Neural cell (in vitro differentiated cells): ENCODE results near the gene GALNT12. TPM values are rescaled to one million over a fixed set of nuclear protein-coding genes. Genes with fewer than 3 reads are reported as not detected.

Experiments used
- H2AFZ ChIP-seq: fragments of 200-600, 300-800 bp; sonication (generic), shearing (Covaris generic); 2 replicates; pipeline ENCODE4 v1.6.0; 2014; ENCODE audit warnings: low read depth, mild to moderate bottlenecking, antibody characterized with exemption, low read length, moderate library complexity
- H3F3A ChIP-seq: fragments of 200-600 bp; shearing (Covaris generic); 2 replicates; pipeline ENCODE4 v1.6.1; 2016; ENCODE audit warnings: mild to moderate bottlenecking, moderate library complexity, mixed read lengths, antibody characterized with exemption, low read length; ENCODE audit not compliant: insufficient read depth, poor library complexity, severe bottlenecking
- H3K27ac ChIP-seq: fragments of 200-600, 300-800 bp; sonication (generic), shearing (Covaris generic); 2 replicates; pipeline ENCODE4 v1.5.1; 2014; ENCODE audit warnings: mild to moderate bottlenecking, low read length, moderate library complexity
- H3K27me3 ChIP-seq: fragments of 300-800, 200-600 bp; sonication (generic), shearing (Covaris generic); 2 replicates; pipeline ENCODE4 v1.6.0; 2014; ENCODE audit warnings: mild to moderate bottlenecking, low read depth, low read length, moderate library complexity; ENCODE audit not compliant: insufficient read depth
- H3K36me3 ChIP-seq: fragments of 300-800, 200-600 bp; sonication (generic), shearing (Covaris generic); 2 replicates; pipeline ENCODE4 v1.5.1; 2014; ENCODE audit warnings: mild to moderate bottlenecking, antibody characterized with exemption, low read length, moderate library complexity; ENCODE audit not compliant: insufficient read depth
- H3K4me2 ChIP-seq: fragments of 300-800, 200-600 bp; sonication (generic), shearing (Covaris generic); 2 replicates; pipeline ENCODE4 v1.6.0; 2014; ENCODE audit warnings: mild to moderate bottlenecking, low read length
- H3K4me3 ChIP-seq: fragments of 300-800, 200-600 bp; sonication (generic), shearing (Covaris generic); 2 replicates; pipeline ENCODE4 v1.5.1; 2014; ENCODE audit warnings: mild to moderate bottlenecking, low read length, moderate library complexity
- H3K79me2 ChIP-seq: fragments of 200-600 bp; shearing (Covaris generic); replicated peaks from 2 replicates; pipeline ENCODE4 v1.6.0; 2014; ENCODE audit warnings: mild to moderate bottlenecking, low read length, moderate library complexity; ENCODE audit not compliant: insufficient read depth
- H3K9ac ChIP-seq: fragments of 300-800, 200-600 bp; sonication (generic), shearing (Covaris generic); 2 replicates; pipeline ENCODE4 v1.6.1; 2016; ENCODE audit warnings: mild to moderate bottlenecking, low read length, mixed read lengths
- H3K9me2 ChIP-seq: fragments of 200-600 bp; shearing (Covaris generic); 2 replicates; pipeline ENCODE4 v1.6.1; 2016; ENCODE audit warnings: mild to moderate bottlenecking, low read length, mixed read lengths; ENCODE audit not compliant: insufficient read depth
- H3K9me3 ChIP-seq: fragments of 200-600, 300-800 bp; sonication (generic), shearing (Covaris generic); 2 replicates; pipeline ENCODE4 v1.6.1; 2016; ENCODE audit warnings: mild to moderate bottlenecking, mixed run types, low read length, moderate library complexity, mixed read lengths
- H4K20me1 ChIP-seq: fragments of 200-600 bp; shearing (Covaris generic); 2 replicates; pipeline ENCODE4 v1.6.1; 2016; ENCODE audit warnings: mild to moderate bottlenecking, mixed run types; ENCODE audit not compliant: insufficient read depth
- CTCF ChIP-seq: fragments of 450-650 bp; IDR thresholded peaks from 2 replicates; pipeline ENCODE4 v1.5.1; 2014; ENCODE audit warnings: antibody characterized with exemption, mild to moderate bottlenecking, moderate library complexity; ENCODE audit not compliant: poor library complexity, severe bottlenecking
- EP300 ChIP-seq: fragments of 450-650 bp; conservative IDR thresholded peaks from 2 replicates; pipeline ENCODE4 v1.6.1; 2014; ENCODE audit warnings: antibody characterized with exemption, mild to moderate bottlenecking, moderate library complexity; ENCODE audit not compliant: poor library complexity, severe bottlenecking
- EZH2 ChIP-seq: fragments of 200-600, 300-800 bp; shearing (Covaris generic), sonication (generic); IDR thresholded peaks from 2 replicates; pipeline ENCODE4 v1.6.1; 2014; ENCODE audit warnings: antibody characterized with exemption, low read length, borderline replicate concordance, mild to moderate bottlenecking; ENCODE audit not compliant: insufficient read depth, poor library complexity, severe bottlenecking
- MXI1 ChIP-seq: fragments of 450-650 bp; conservative IDR thresholded peaks from 2 replicates; pipeline ENCODE4 v1.6.1; 2014; ENCODE audit warnings: antibody characterized with exemption, mild to moderate bottlenecking; ENCODE audit not compliant: poor library complexity, severe bottlenecking
- POLR2AphosphoS5 ChIP-seq: IDR thresholded peaks from 2 replicates; pipeline ENCODE4 v1.6.1; 2012
- RAD21 ChIP-seq: fragments of 450-650 bp; conservative IDR thresholded peaks from 2 replicates; pipeline ENCODE4 v1.6.1; 2014; ENCODE audit warnings: antibody characterized with exemption, mild to moderate bottlenecking, moderate library complexity
- REST ChIP-seq: IDR thresholded peaks from 2 replicates; pipeline ENCODE4 v1.6.1; 2012; ENCODE audit warnings: borderline replicate concordance
- SMC3 ChIP-seq: fragments of 450-650 bp; conservative IDR thresholded peaks from 2 replicates; pipeline ENCODE4 v1.6.1; 2014; ENCODE audit warnings: antibody characterized with exemption, mild to moderate bottlenecking, moderate library complexity; ENCODE audit not compliant: poor library complexity
- TAF1 ChIP-seq: IDR thresholded peaks from 2 replicates; pipeline ENCODE4 v1.6.1; 2012; ENCODE audit warnings: low read depth
- polyA plus RNA-seq: library from polyadenylated mRNA; depleted of rRNA; stranded (reverse); fragments of >200 nt; gene quantifications from 2 replicates; pipeline ENCODE4 v1.2.3, GENCODE V29; 2014

Gene GALNT12
- polyA plus RNA-seq, 1 donor from 2014 or later = 8.4 TPM

DNA sequence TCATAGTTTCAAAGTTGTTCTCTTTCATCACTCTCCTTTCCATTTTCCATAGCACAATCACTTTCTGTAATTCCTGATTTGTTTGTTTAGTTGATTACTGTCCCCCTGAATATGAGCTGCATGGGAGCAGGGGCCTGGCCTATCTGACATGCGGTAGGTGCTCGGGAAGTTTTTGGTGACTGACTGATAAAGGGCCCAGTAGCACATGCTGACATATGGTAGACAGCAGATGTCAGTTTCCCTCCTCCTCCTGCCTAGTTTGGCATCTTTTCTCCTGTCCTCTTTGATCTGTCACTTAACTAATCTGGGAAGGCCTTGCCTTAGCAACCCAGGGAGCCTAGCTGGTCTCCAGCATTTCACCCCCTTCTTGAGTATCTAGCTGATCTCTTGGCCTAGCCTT, 14.4 kb downstream of the GALNT12 start:
- H3K27ac ChIP-seq = no peak overlapping the region
- TF ChIP-seq EP300 (no peak), SMC3 (no peak), EZH2 (no peak), POLR2AphosphoS5 (no peak), CTCF (no peak), TAF1 (no peak), MXI1 (no peak), REST (no peak), RAD21 (no peak)

GRCh38 chr9:98822661-98823060, 15.2 kb downstream of the GALNT12 start:
- no peaks in the 10 kb centered on the region for H3K79me2 ChIP-seq
- no peaks in the 10 kb centered on the region for H3F3A ChIP-seq
- no peak overlapping the region for H2AFZ ChIP-seq
- no peak overlapping the region for H3K9ac ChIP-seq
- TF ChIP-seq TAF1 (no peak), SMC3 (no peak), EP300 (no peak), RAD21 (no peak), REST (no peak), EZH2 (no peak), POLR2AphosphoS5 (no peak), CTCF (no peak), MXI1 (no peak)
- H3K27ac ChIP-seq = no peak overlapping the region
- no peaks in the 10 kb centered on the region for H4K20me1 ChIP-seq
- H3K27me3 ChIP-seq = no peaks in the 10 kb centered on the region
- H3K9me2 ChIP-seq = no peaks in the 10 kb centered on the region
- no peaks in the 10 kb centered on the region for H3K36me3 ChIP-seq
- no peaks in the 10 kb centered on the region for H3K9me3 ChIP-seq
- H3K4me2 ChIP-seq = no peak overlapping the region
- no peak overlapping the region for H3K4me3 ChIP-seq

More for the DNA sequence above, 14.4 kb downstream of the GALNT12 start:
- Histone ChIP-seq H2AFZ (no peak overlapping the region), H3K9ac (no peak overlapping the region), H3K9me2 (no peaks in the 10 kb centered on the region), H3K9me3 (no peaks in the 10 kb centered on the region), H3F3A (no peaks in the 10 kb centered on the region), H3K27me3 (no peaks in the 10 kb centered on the region), H3K79me2 (no peaks in the 10 kb centered on the region), H3K4me2 (no peak overlapping the region), H4K20me1 (no peaks in the 10 kb centered on the region), H3K4me3 (no peak overlapping the region), H3K36me3 (no peaks in the 10 kb centered on the region)
